ENCODE results near the gene SS18L1. TPM values are rescaled to one million over a fixed set of nuclear protein-coding genes. Genes with fewer than 3 reads are reported as not detected.

The SS18L1 gene
- total RNA-seq, 6 donors from 2014 or later: 12.2 to 70.8 (median 19.7) TPM

DNA sequence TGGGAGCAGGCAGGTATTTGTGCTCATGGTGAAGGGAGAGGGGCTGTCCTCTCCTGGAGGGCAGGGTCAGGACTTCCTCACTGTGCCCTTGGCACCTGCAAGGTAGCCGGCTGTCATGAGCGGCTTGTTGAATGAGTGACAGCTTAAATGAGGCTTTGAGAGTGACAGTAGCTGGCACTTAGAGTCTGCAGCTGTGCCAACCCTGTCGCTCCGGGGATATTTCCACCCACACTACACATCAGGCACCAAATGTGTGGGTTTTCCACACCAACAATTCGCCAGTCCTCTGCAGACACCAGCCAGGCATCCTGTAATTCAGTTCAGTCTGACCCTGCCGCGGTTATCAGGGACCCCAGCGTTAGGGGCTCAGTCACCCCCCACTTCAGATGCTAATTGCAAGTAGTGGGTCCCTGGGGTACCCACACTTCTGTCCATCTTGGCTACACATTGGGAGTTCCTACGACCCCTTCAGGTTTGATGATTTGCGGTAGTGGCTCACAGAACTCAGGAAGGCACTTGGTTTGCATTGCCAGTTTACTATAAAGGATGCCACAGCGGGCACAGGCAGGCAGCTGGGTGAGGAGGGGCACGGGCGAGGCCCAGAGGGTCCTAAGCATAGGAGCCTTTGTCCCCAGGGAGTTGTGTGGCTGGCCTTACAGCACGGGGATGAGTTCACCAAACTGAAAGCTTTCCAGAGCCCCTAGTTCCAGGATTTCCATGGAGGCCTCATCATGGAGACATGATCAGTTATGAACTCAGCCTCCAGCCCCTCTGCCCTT lies 48.4 kb downstream of the SS18L1 start:
- Histone ChIP-seq H3K4me1 (peaks cover 0 to 10% (median 1%) of the 10 kb centered on the region in 4 donors), H3K4me3 (no peak overlapping the region), H3K36me3 (peaks cover 0 to 59% (median 23%) of the 10 kb centered on the region in 4 donors), H3K27me3 (no peaks in the 10 kb centered on the region), H3K27ac (no peak overlapping the region), H3K9me3 (no peaks in the 10 kb centered on the region)
- TF ChIP-seq, protein P1, sequence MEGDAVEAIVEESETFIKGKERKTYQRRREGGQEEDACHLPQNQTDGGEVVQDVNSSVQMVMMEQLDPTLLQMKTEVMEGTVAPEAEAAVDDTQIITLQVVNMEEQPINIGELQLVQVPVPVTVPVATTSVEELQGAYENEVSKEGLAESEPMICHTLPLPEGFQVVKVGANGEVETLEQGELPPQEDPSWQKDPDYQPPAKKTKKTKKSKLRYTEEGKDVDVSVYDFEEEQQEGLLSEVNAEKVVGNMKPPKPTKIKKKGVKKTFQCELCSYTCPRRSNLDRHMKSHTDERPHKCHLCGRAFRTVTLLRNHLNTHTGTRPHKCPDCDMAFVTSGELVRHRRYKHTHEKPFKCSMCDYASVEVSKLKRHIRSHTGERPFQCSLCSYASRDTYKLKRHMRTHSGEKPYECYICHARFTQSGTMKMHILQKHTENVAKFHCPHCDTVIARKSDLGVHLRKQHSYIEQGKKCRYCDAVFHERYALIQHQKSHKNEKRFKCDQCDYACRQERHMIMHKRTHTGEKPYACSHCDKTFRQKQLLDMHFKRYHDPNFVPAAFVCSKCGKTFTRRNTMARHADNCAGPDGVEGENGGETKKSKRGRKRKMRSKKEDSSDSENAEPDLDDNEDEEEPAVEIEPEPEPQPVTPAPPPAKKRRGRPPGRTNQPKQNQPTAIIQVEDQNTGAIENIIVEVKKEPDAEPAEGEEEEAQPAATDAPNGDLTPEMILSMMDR (IDR thresholded peaks at IDR 0.05): no peak
- no peak for TF ChIP-seq POLR2AphosphoS5 (IDR thresholded peaks at IDR 0.05)
- no peak for TF ChIP-seq EP300 (IDR thresholded peaks at IDR 0.05)
- no peak for ATAC-seq (ENCODE audit: low FRiP score in 2 of 2)
- 94 to 95% methylated on average over 12 to 14 of the region's 14 CpGs for WGBS, 2 donors
- DNase-seq: no peak

DNA sequence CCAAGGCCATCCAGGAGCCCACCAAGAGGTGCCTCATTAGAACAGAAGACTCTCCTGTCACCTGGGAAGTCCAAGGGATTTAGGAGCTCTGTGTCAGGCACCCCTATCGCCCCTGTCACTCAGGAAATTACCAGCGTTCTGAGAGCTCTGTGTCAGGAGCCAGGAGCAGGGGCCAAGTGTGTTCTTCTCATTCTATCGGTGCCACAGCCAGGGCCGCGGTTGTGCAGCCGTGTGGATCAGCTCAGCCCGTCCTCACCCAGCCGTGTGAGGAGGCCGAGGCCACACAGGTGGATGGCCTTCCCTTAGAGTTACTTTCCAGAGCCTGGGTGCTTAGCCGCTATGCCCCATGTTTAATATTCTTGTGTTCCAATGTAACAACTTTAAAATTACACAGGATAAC lies 49.1 kb downstream of the SS18L1 start:
- 95 to 97% methylated on average over 8 to 10 of the region's 10 CpGs for WGBS, 2 donors
- H3K4me3 ChIP-seq: no peak overlapping the region
- H3K9me3 ChIP-seq: no peaks in the 10 kb centered on the region
- H3K36me3 ChIP-seq: peaks cover 0 to 66% (median 25%) of the 10 kb centered on the region in 4 donors
- no peak overlapping the region for H3K27ac ChIP-seq
- ATAC-seq (ENCODE audit: low FRiP score in 2 of 2) (no peak), DNase-seq (no peak)
- no peaks in the 10 kb centered on the region for H3K27me3 ChIP-seq
- TF ChIP-seq POLR2AphosphoS5 (IDR thresholded peaks at IDR 0.05): no peak
- no peak for TF ChIP-seq POLR2A (IDR thresholded peaks at IDR 0.05)
- no peak for TF ChIP-seq EP300 (IDR thresholded peaks at IDR 0.05)
- TF ChIP-seq, protein P1 (IDR thresholded peaks at IDR 0.05): no peak
- H3K4me1 ChIP-seq: peaks cover 0 to 3% (median 0%) of the 10 kb centered on the region in 4 donors

DNA sequence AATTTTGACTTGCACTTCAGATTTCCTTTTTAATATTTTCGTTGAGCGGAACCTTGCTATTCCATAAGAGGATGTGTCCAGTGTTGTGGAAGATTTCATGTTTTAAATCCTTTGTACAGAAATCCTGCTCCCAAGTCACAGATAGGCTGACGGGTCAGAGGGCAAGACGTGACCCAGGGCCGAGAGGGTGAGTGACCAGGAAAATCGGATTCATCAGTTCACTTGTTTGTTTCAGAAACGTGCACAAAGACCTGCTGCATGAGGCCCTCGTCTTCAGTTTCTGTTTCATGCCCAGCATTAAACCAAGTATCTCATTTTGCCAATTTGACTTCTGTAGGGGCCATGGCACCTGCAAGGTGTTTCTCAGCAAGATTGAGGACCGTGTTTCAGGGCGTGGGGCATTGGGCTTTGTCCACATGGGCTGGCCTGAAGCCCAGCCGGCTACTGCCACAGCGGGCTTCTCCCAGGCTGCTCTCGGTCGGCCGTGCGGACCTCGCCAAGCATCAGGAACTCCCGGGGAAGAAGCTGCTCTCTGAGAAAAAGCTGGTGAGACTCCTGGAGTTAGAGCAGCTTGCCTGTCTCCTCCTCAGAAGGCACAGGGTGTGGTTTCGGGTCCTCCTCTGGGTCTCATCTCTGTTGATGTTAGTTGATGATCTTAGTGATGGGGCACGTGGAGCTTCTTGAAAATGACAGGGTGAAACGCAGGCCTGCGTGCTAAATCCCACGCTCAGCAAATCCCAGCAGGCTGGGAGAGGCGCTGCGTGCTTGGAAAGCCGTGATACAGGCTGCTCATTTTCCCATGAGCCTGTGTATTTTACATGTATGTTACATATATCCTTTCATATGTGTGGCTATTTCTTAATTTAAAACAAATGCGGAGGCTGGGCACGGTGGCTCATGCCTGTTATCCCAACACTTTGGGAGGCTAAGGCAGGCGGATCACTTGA lies 49.8 kb downstream of the SS18L1 start:
- no peaks in the 10 kb centered on the region for H3K27me3 ChIP-seq
- ATAC-seq (ENCODE audit: low FRiP score in 2 of 2) (no peak), DNase-seq (no peak)
- no peaks in the 10 kb centered on the region for H3K9me3 ChIP-seq
- H3K4me3 ChIP-seq: no peak overlapping the region
- 94 to 95% methylated on average over 21 to 29 of the region's 29 CpGs for WGBS, 2 donors
- TF ChIP-seq, protein P1 (IDR thresholded peaks at IDR 0.05): no peak
- TF ChIP-seq POLR2A (IDR thresholded peaks at IDR 0.05) (no peak), EP300 (IDR thresholded peaks at IDR 0.05) (no peak)
- H3K4me1 ChIP-seq: no peaks in the 10 kb centered on the region
- no peak overlapping the region for H3K27ac ChIP-seq
- H3K36me3 ChIP-seq: peaks cover 3 to 73% (median 32%) of the 10 kb centered on the region in 4 donors

DNA sequence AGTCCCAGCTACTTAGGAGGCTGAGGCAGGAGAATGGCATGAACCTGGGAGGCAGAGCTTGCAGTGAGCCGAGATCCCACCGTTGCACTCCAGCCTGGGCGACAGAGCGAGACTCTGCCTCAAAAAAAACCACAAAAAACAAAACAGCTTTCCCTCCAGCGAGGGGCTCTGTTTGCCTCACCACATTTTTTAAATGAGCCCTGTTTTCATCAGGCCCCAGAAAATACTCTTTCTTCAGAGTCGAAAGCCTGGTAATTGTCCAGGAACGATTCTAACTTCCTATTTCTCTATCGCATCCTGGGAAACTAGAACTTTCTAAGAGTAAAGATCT lies 51.5 kb downstream of the SS18L1 start:
- peaks cover 12 to 80% (median 43%) of the 10 kb centered on the region in 4 donors for H3K36me3 ChIP-seq
- 75 to 90% methylated on average over 8 of the region's 8 CpGs for WGBS, 2 donors

More for the DNA sequence above, 51.5 kb downstream of the SS18L1 start:
- H3K9me3 ChIP-seq: no peaks in the 10 kb centered on the region
- H3K27ac ChIP-seq: no peak overlapping the region
- DNase-seq (no peak), ATAC-seq (ENCODE audit: low FRiP score in 2 of 2) (no peak)
- no peak overlapping the region for H3K4me3 ChIP-seq
- H3K27me3 ChIP-seq: no peaks in the 10 kb centered on the region
- TF ChIP-seq, protein P1 (IDR thresholded peaks at IDR 0.05): no peak
- TF ChIP-seq POLR2A (IDR thresholded peaks at IDR 0.05): no peak
- no peak for TF ChIP-seq POLR2AphosphoS5 (IDR thresholded peaks at IDR 0.05)
- no peak for TF ChIP-seq EP300 (IDR thresholded peaks at IDR 0.05)
- no peaks in the 10 kb centered on the region for H3K4me1 ChIP-seq

Data from upper lobe of left lung (tissue), 6 donors.